Measurements from ENCODE around the gene C11orf97. TPM values are rescaled to one million over a fixed set of nuclear protein-coding genes. Genes with fewer than 3 reads are reported as not detected.

Gene C11orf97
- polyA plus RNA-seq, 6 donors from 2014 or later, result not detected

DNA sequence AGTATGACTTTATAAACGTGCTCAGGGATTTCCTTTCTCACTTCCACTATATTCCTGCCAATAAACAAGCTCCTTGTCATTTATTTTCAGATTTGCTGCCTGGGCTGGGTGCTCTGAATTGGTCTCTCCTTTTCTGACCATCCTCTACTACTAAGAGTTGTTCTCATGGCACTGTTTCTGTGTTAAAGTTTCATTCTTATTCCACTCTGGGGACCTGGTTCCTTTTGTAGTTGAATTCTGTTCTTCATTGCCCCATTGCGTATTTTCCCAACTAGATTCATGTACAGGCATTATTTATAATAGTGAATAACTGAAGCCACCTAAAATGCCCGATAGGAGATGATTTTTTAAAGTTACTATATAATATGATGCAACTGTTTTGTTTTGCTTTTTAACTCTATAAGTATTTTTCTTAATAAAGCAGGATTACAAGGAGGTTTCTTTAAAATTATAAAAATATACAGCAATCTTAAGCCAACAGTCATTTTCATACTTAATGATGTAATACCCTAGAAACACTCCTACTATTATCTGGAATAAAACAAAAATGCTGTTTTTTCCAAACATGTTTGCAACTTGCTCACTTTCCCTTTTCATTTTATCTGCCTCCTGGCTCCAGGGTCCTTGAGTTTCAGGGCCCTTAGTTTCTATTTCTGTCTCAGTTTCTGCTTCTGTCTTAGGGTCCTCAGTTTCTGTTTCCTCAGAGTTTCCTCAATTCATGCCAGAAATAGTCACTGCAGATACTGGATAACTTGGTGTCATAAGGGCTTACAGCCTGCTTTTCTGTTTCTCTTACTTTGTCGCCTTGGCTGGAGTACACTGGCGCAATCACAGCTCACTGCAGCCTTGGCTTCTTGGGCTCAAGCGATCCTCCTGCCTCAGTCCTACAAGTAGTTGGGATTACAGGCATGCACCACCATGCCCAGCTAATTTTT lies 21.7 kb downstream of the C11orf97 start:
- Mint-ChIP-seq H3K9me3 (no peaks in the 10 kb centered on the region), H3K4me3 (no peak overlapping the region), H3K27ac (no peak overlapping the region), H3K27me3 (peaks cover 5 to 7% (median 6%) of the 10 kb centered on the region in 3 donors), H3K4me1 (no peaks in the 10 kb centered on the region), H3K36me3 (no peaks in the 10 kb centered on the region)
- no peak for DNase-seq
- ATAC-seq (ENCODE audit: low read depth in 2 of 2), result no peak

DNA sequence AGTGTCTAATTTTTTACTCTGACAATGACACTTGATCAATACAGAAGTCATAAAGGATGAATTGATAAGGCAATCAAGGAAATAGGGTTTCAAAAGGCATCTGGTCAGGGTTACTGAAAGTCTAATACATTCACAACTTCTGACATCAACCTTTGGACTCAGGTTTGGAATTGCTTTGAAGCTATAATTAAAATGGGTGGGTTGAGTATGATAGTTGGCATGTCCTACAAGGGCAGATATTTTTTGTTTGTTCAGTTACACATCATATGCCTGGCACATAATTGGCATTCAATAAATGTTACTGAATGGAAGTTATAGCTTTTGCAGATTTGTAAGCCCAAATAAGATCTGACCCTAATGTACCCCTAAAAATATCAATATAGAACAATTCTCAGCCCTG lies 24.1 kb downstream of the C11orf97 start:
- no peak for ATAC-seq (ENCODE audit: low read depth in 2 of 2)
- no peak for DNase-seq
- Mint-ChIP-seq H3K27ac (no peak overlapping the region), H3K36me3 (no peaks in the 10 kb centered on the region), H3K9me3 (no peaks in the 10 kb centered on the region), H3K27me3 (peaks cover 5 to 14% (median 6%) of the 10 kb centered on the region in 3 donors), H3K4me3 (no peak overlapping the region), H3K4me1 (no peaks in the 10 kb centered on the region)

DNA sequence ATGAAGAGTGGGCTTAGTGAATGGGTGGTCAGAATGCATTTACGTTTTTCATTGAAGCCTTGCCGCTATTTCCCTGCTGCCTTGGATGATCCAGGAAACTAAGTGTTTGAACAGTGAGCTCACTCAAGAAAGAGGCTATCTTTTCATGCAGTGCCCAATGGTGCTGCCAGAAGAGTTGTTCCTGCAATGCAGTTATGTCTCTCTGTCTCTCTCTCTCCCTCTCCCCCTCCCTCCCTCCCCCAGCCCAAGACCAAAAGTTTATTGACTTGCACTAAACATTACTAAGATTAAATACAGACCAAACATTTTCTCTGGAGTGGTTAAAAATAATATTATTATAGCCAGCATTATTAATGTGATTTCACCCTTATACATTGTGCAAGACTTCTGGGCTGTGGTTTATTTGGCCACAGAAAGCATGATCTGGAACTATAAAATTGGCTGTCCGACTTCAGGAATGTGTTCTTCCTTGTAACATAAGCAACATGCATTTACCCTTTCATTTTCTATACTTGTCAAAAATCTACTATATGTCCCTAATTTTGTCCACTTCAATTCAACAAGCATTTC lies 24.9 kb downstream of the C11orf97 start:
- H3K4me3 Mint-ChIP-seq, result no peak overlapping the region

DNA sequence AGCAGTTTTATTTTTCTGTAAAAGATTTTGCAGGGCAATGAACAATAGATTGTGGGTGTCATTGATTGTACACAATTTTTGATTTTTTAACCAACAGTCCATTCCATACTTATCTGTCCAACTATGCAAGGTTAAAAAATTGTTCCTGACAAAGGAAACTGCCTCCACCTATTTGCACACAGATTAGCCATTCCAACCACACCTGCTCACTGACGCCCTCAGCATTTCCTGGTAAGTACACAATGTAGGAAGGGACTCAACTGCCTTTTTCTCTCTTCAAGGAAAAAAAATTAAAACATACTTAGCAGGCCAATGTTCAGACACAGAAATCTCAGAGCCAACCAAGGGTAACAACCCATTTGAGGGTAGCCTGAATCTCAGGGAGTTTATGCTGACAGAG lies 27.2 kb downstream of the C11orf97 start:
- Mint-ChIP-seq H3K36me3 (no peaks in the 10 kb centered on the region), H3K9me3 (no peaks in the 10 kb centered on the region), H3K27me3 (peaks cover 5 to 18% (median 6%) of the 10 kb centered on the region in 3 donors), H3K4me1 (peaks cover 8 to 13% (median 12%) of the 10 kb centered on the region in 3 donors), H3K27ac (no peak overlapping the region), H3K4me3 (no peak overlapping the region)
- no peak for DNase-seq
- no peak for ATAC-seq (ENCODE audit: low read depth in 2 of 2)

More for the DNA sequence above, 24.9 kb downstream of the C11orf97 start:
- no peak for DNase-seq
- Mint-ChIP-seq H3K4me1 (no peaks in the 10 kb centered on the region), H3K27ac (no peak overlapping the region), H3K27me3 (peaks cover 5 to 18% (median 6%) of the 10 kb centered on the region in 3 donors), H3K36me3 (no peaks in the 10 kb centered on the region), H3K9me3 (no peaks in the 10 kb centered on the region)
- no peak for ATAC-seq (ENCODE audit: low read depth in 2 of 2)

DNA sequence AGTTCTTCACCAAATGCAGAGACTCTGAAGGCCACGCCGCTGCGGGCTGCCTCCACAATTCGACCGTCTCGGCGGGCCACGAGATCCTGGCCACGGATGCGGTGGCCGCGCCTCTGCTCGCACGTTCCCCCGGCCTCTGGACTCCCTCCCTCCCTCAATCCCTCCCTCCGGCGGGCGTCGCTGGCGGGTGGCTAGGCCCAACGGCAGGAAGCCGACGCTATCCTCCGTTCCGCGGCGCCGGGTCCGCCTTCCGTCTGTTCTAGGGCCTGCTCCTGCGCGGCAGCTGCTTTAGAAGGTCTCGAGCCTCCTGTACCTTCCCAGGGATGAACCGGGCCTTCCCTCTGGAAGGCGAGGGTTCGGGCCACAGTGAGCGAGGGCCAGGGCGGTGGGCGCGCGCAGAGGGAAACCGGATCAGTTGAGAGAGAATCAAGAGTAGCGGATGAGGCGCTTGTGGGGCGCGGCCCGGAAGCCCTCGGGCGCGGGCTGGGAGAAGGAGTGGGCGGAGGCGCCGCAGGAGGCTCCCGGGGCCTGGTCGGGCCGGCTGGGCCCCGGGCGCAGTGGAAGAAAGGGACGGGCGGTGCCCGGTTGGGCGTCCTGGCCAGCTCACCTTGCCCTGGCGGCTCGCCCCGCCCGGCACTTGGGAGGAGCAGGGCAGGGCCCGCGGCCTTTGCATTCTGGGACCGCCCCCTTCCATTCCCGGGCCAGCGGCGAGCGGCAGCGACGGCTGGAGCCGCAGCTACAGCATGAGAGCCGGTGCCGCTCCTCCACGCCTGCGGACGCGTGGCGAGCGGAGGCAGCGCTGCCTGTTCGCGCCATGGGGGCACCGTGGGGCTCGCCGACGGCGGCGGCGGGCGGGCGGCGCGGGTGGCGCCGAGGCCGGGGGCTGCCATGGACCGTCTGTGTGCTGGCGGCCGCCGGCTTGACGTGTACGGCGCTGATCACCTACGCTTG lies 31.7 kb downstream of the C11orf97 start, which contains the start of gene FUT4:
FUT4 (plus strand) TSS at position 227 of the 951 bp plus-strand sequence; CDS start at position 440, 213 bp downstream.
- peak within 1 kb of the TSS; percentile 83 to 99 (median 99) for H3K4me3 Mint-ChIP-seq

DNA sequence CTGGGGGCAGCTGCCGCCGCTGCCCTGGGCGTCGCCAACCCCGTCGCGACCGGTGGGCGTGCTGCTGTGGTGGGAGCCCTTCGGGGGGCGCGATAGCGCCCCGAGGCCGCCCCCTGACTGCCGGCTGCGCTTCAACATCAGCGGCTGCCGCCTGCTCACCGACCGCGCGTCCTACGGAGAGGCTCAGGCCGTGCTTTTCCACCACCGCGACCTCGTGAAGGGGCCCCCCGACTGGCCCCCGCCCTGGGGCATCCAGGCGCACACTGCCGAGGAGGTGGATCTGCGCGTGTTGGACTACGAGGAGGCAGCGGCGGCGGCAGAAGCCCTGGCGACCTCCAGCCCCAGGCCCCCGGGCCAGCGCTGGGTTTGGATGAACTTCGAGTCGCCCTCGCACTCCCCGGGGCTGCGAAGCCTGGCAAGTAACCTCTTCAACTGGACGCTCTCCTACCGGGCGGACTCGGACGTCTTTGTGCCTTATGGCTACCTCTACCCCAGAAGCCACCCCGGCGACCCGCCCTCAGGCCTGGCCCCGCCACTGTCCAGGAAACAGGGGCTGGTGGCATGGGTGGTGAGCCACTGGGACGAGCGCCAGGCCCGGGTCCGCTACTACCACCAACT lies 32.5 kb downstream of the C11orf97 start:
- ATAC-seq (ENCODE audit: low read depth in 2 of 2) (peak in 1 of 2 donors; percentile 16), DNase-seq (no peak)
- H3K27ac Mint-ChIP-seq, result peak overlapping the region in 2 of 6 donors; percentile 20 to 27
- H3K4me3 Mint-ChIP-seq, result peak overlapping the region; percentile 71 to 98 (median 81)
- H3K27me3 Mint-ChIP-seq, result peaks cover 0 to 12% (median 0%) of the 10 kb centered on the region in 3 donors
- no peaks in the 10 kb centered on the region for H3K36me3 Mint-ChIP-seq
- H3K9me3 Mint-ChIP-seq, result no peaks in the 10 kb centered on the region
- peaks cover 16 to 33% (median 32%) of the 10 kb centered on the region in 3 donors for H3K4me1 Mint-ChIP-seq

More for the DNA sequence above, 31.7 kb downstream of the C11orf97 start, which contains the start of gene FUT4:
- peak within 1 kb of the TSS; percentile 94 to 99 (median 98) for H3K27ac Mint-ChIP-seq
- DNase-seq (peak; percentile 67), ATAC-seq (ENCODE audit: low read depth in 2 of 2) (peak; percentile 71 to 73)
- peaks cover 0 to 12% (median 0%) of the 10 kb centered on the region in 3 donors for H3K27me3 Mint-ChIP-seq
- H3K9me3 Mint-ChIP-seq, result no peaks in the 10 kb centered on the region
- H3K4me1 Mint-ChIP-seq, result peaks cover 16 to 33% (median 32%) of the 10 kb centered on the region in 3 donors
- no peaks in the 10 kb centered on the region for H3K36me3 Mint-ChIP-seq

DNA sequence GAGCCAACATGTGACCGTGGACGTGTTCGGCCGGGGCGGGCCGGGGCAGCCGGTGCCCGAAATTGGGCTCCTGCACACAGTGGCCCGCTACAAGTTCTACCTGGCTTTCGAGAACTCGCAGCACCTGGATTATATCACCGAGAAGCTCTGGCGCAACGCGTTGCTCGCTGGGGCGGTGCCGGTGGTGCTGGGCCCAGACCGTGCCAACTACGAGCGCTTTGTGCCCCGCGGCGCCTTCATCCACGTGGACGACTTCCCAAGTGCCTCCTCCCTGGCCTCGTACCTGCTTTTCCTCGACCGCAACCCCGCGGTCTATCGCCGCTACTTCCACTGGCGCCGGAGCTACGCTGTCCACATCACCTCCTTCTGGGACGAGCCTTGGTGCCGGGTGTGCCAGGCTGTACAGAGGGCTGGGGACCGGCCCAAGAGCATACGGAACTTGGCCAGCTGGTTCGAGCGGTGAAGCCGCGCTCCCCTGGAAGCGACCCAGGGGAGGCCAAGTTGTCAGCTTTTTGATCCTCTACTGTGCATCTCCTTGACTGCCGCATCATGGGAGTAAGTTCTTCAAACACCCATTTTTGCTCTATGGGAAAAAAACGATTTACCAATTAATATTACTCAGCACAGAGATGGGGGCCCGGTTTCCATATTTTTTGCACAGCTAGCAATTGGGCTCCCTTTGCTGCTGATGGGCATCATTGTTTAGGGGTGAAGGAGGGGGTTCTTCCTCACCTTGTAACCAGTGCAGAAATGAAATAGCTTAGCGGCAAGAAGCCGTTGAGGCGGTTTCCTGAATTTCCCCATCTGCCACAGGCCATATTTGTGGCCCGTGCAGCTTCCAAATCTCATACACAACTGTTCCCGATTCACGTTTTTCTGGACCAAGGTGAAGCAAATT lies 33.3 kb downstream of the C11orf97 start:
- peaks cover 0 to 12% (median 0%) of the 10 kb centered on the region in 3 donors for H3K27me3 Mint-ChIP-seq
- no peak for ATAC-seq (ENCODE audit: low read depth in 2 of 2)
- no peak for DNase-seq
- peak overlapping the region in 4 of 6 donors; percentile 42 to 75 (median 53) for H3K27ac Mint-ChIP-seq
- H3K4me1 Mint-ChIP-seq, result peaks cover 20 to 36% (median 36%) of the 10 kb centered on the region in 3 donors
- no peaks in the 10 kb centered on the region for H3K9me3 Mint-ChIP-seq
- H3K4me3 Mint-ChIP-seq, result peak overlapping the region; percentile 71 to 98 (median 81)
- H3K36me3 Mint-ChIP-seq, result no peaks in the 10 kb centered on the region

DNA sequence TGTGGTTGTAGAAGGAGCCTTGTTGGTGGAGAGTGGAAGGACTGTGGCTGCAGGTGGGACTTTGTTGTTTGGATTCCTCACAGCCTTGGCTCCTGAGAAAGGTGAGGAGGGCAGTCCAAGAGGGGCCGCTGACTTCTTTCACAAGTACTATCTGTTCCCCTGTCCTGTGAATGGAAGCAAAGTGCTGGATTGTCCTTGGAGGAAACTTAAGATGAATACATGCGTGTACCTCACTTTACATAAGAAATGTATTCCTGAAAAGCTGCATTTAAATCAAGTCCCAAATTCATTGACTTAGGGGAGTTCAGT lies 33.9 kb downstream of the C11orf97 start:
- ATAC-seq (ENCODE audit: low read depth in 2 of 2), result no peak
- Mint-ChIP-seq H3K4me1 (peaks cover 21 to 39% (median 38%) of the 10 kb centered on the region in 3 donors), H3K27ac (peak overlapping the region in 1 of 6 donors; percentile 49), H3K36me3 (no peaks in the 10 kb centered on the region), H3K27me3 (peaks cover 0 to 7% (median 0%) of the 10 kb centered on the region in 3 donors), H3K9me3 (no peaks in the 10 kb centered on the region), H3K4me3 (peak overlapping the region in 7 of 8 donors; percentile 59 to 98 (median 82))
- DNase-seq, result no peak

DNA sequence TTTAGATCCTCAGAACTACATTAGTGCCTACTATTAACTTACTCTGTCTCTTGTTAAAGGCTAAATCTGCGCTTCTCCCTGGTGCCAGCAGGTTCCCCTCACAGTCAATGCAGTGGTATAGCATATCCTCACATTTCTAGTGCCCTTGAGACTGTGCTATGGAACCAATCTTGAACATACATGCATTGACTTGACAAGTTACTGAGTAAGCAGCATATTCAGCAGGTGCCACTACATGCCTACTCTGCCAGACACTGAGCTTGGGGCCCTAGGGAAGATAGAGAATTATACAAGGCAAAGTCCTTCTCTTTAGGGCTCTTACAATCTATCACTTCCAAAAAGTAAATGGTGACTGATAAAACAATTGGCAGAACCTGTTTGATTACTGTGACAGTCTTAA lies 34.6 kb downstream of the C11orf97 start:
- peaks cover 21 to 39% (median 38%) of the 10 kb centered on the region in 3 donors for H3K4me1 Mint-ChIP-seq
- H3K27me3 Mint-ChIP-seq, result no peaks in the 10 kb centered on the region
- H3K9me3 Mint-ChIP-seq, result no peaks in the 10 kb centered on the region
- no peaks in the 10 kb centered on the region for H3K36me3 Mint-ChIP-seq
- DNase-seq (no peak), ATAC-seq (ENCODE audit: low read depth in 2 of 2) (no peak)
- H3K27ac Mint-ChIP-seq, result peak overlapping the region in 1 of 6 donors; percentile 20
- H3K4me3 Mint-ChIP-seq, result peak overlapping the region in 5 of 8 donors; percentile 7 to 83 (median 42)

DNA sequence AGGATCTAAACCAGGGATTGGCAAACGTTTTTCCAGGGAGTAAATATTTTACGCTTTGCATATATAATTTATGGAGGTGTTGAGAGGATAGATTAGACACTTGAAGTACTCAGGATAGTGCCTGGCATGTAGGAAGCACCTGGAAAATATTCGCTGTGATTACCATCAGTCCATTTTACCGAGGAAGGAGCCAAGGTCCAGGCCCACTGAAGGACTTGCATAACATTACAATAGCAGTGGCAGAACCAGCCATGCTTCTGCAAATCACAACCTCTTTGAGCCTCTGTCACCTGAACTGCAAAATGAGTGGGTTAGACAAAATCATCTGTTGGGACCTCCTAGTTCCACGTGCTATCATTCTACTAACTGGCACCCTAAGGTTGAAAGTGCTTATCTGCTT lies 36.9 kb downstream of the C11orf97 start:
- Mint-ChIP-seq H3K27me3 (no peaks in the 10 kb centered on the region), H3K36me3 (no peaks in the 10 kb centered on the region), H3K9me3 (no peaks in the 10 kb centered on the region), H3K27ac (no peak overlapping the region), H3K4me1 (peaks cover 14 to 27% (median 25%) of the 10 kb centered on the region in 3 donors), H3K4me3 (no peak overlapping the region)
- ATAC-seq (ENCODE audit: low read depth in 2 of 2) (no peak), DNase-seq (no peak)

DNA sequence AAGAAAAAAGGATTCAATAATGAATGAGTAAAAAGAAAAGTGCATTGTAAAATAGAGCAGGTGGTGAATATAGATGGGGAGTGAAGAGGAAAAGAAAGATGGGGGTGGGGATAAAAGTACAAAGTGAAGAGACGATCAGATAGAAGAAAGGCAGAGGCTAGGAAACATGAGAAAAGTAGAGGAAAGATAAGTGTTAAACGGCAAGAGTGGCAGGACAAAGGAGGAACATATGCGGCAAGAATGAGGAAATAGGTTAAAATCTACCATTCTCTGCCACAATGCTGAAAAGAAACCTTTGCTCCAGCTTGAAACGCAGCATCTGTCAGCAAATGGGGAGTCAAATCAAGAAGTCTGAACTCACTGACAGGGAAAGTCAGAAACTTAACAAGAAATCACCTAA lies 38.3 kb downstream of the C11orf97 start:
- Mint-ChIP-seq H3K27me3 (no peaks in the 10 kb centered on the region), H3K9me3 (no peaks in the 10 kb centered on the region), H3K27ac (peak overlapping the region in 2 of 6 donors; percentile 2 to 86), H3K36me3 (no peaks in the 10 kb centered on the region), H3K4me3 (no peak overlapping the region), H3K4me1 (peaks cover 12 to 25% (median 23%) of the 10 kb centered on the region in 3 donors)
- ATAC-seq (ENCODE audit: low read depth in 2 of 2), result no peak
- no peak for DNase-seq

DNA sequence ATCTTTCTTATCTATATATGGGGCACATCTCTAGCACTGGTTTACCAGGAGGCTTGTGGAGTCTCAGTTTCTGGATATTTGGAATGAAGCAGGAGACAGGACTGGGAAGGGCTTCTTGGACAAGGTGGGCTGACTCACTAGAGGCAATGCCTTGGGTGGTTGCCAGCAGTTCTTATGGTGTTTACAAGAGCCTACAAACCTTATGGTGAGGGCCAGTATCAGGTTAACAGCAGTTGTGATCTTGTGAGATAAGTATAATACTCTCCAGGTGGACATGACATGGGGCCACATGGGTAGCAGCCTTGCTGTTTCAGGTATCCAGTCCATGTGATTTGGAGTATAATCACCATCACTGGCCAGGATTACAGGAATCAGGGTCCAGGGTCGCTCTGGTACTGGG lies 41.7 kb downstream of the C11orf97 start:
- Mint-ChIP-seq H3K36me3 (no peaks in the 10 kb centered on the region), H3K27ac (no peak overlapping the region), H3K4me1 (peaks cover 5 to 12% (median 6%) of the 10 kb centered on the region in 3 donors), H3K27me3 (no peaks in the 10 kb centered on the region), H3K4me3 (no peak overlapping the region), H3K9me3 (no peaks in the 10 kb centered on the region)
- ATAC-seq (ENCODE audit: low read depth in 2 of 2), result no peak
- no peak for DNase-seq
